GM19395 (cell line): ENCODE measurements around the gene FCGR3A.
"Not testable (repeated sequence)": the region's sequence is repeated elsewhere in the genome, so short reads cannot be mapped to it uniquely, and the experiment has no call there.

ENCODE experiments used
- ATAC-seq: cut with Tn5 transposase; IDR thresholded peaks from one replicate; pipeline ENCODE4 v1.9.1; 2021; ENCODE audit warnings: mild to moderate bottlenecking, moderate library complexity; ENCODE audit not compliant: unreplicated experiment

The FCGR3A gene

GRCh38 chr1:161549652-161550051, at the start of gene FCGR3A:
FCGR3A (minus strand) TSS chr1:161549818; CDS start chr1:161549736, 82 bp downstream.
- ATAC-seq, result no peak

- not testable (repeated sequence) for ATAC-seq
These were observed 47.5 kb upstream of the FCGR3A start for GRCh38 chr1:161597077-161597476.

GRCh38 chr1:161595583-161595982, 46.0 kb upstream of the FCGR3A start:
- ATAC-seq, result not testable (repeated sequence)

- ATAC-seq, result not testable (repeated sequence)
These were observed 45.6 kb upstream of the FCGR3A start for GRCh38 chr1:161595173-161595572.

GRCh38 chr1:161594269-161594984, 44.8 kb upstream of the FCGR3A start:
- not testable (repeated sequence) for ATAC-seq

- ATAC-seq, result not testable (repeated sequence)
These were observed 43.6 kb upstream of the FCGR3A start for GRCh38 chr1:161593092-161593755.

- ATAC-seq, result not testable (repeated sequence)
These were observed 43.0 kb upstream of the FCGR3A start for GRCh38 chr1:161592586-161592985.

- not testable (repeated sequence) for ATAC-seq
These were observed 40.3 kb upstream of the FCGR3A start for GRCh38 chr1:161589920-161590319.

- ATAC-seq, result not testable (repeated sequence)
These were observed 39.7 kb upstream of the FCGR3A start for GRCh38 chr1:161589365-161589764.

- not testable (repeated sequence) for ATAC-seq
These were observed 39.0 kb upstream of the FCGR3A start for GRCh38 chr1:161588596-161588995.

GRCh38 chr1:161582882-161583281, 33.3 kb upstream of the FCGR3A start:
- ATAC-seq, result not testable (repeated sequence)

- ATAC-seq, result peak; percentile 79
These were observed 31.4 kb upstream of the FCGR3A start for GRCh38 chr1:161580879-161581537.

GRCh38 chr1:161579856-161580507, 30.4 kb upstream of the FCGR3A start:
- ATAC-seq, result not testable (repeated sequence)

- ATAC-seq, result not testable (repeated sequence)
These were observed 27.1 kb upstream of the FCGR3A start for GRCh38 chr1:161576676-161577075.

GRCh38 chr1:161571703-161572102, 22.1 kb upstream of the FCGR3A start:
- not testable (repeated sequence) for ATAC-seq

- not testable (repeated sequence) for ATAC-seq
These were observed 17.0 kb upstream of the FCGR3A start for GRCh38 chr1:161566602-161566960.

- not testable (repeated sequence) for ATAC-seq
These were observed 13.9 kb upstream of the FCGR3A start for GRCh38 chr1:161563522-161563921.

GRCh38 chr1:161562441-161562840, 12.8 kb upstream of the FCGR3A start:
- ATAC-seq, result not testable (repeated sequence)

- peak; percentile 69 for ATAC-seq
These were observed 11.5 kb upstream of the FCGR3A start for GRCh38 chr1:161560960-161561715.
